CD14-positive monocyte (primary cell): Measurements from ENCODE around the gene C19orf12. TPM values are rescaled to one million over a fixed set of nuclear protein-coding genes. Genes with fewer than 3 reads are reported as not detected.
"Not testable (repeated sequence)": the region's sequence is repeated elsewhere in the genome, so short reads cannot be mapped to it uniquely, and the experiment has no call there.

Source experiments
- DNase-seq, 3 donors: peaks; one replicate each; pipeline ENCODE4 v3.0.0-alpha.2; 2011 to 2022
- H2AFZ ChIP-seq: 2 replicates; pipeline ENCODE4 v1.6.0; 2012; ENCODE audit warnings: mild to moderate bottlenecking, low read depth, low read length, inconsistent platforms; ENCODE audit not compliant: insufficient read depth, poor library complexity, severe bottlenecking
- H3K27ac ChIP-seq, 2 donors: 1 replicate in 1 of 2; 2 replicates in 1 of 2; pipeline ENCODE4 v1.5.1; 2012 to 2013; ENCODE audit warnings: low read length in 2 of 2, control low read depth in 1 of 2, inconsistent platforms in 1 of 2, low read depth in 1 of 2, mild to moderate bottlenecking in 1 of 2
- H3K27me3 ChIP-seq, 2 donors: one replicate each; pipeline versions ENCODE4 v1.6.0 to v1.6.1; 2011 to 2013; ENCODE audit warnings: low read length in 2 of 2; ENCODE audit not compliant: control insufficient read depth in 2 of 2, insufficient read depth in 2 of 2
- H3K36me3 ChIP-seq, 2 donors: replicated peaks in 1 of 2; 1 replicate in 1 of 2; 2 replicates in 1 of 2; pipeline versions ENCODE4 v1.5.1 to v1.6.1; 2012 to 2013; ENCODE audit warnings: low read length in 2 of 2, control low read depth in 1 of 2, inconsistent platforms in 1 of 2, mild to moderate bottlenecking in 1 of 2; ENCODE audit not compliant: insufficient read depth in 2 of 2, control insufficient read depth in 1 of 2
- H3K4me1 ChIP-seq, 2 donors: 1 replicate in 1 of 2; 2 replicates in 1 of 2; pipeline versions ENCODE4 v1.5.1 to v1.6.1; 2012 to 2013; ENCODE audit warnings: low read length in 2 of 2, control low read depth in 1 of 2, inconsistent platforms in 1 of 2, mild to moderate bottlenecking in 1 of 2, moderate library complexity in 1 of 2; ENCODE audit not compliant: insufficient read depth in 2 of 2, control insufficient read depth in 1 of 2
- H3K4me2 ChIP-seq: replicated peaks from 2 replicates; pipeline ENCODE3; 2012; ENCODE audit warnings: low read length, moderate library complexity, mild to moderate bottlenecking; ENCODE audit not compliant: poor library complexity, severe bottlenecking; ENCODE audit errors: extremely low read depth
- H3K4me3 ChIP-seq, 3 experiments: fragments of 200-600 bp in 1 of 3; sonication (generic) in 1 of 3; replicated peaks in 1 of 3; 1 replicate in 2 of 3; 2 replicates in 1 of 3; pipeline ENCODE4 v1.5.1; 2011 to 2013; ENCODE audit warnings: low read length in 3 of 3, mild to moderate bottlenecking in 3 of 3, control low read depth in 2 of 3, low read depth in 2 of 3, inconsistent platforms in 1 of 3, moderate library complexity in 1 of 3
- H3K79me2 ChIP-seq: 2 replicates; pipeline ENCODE4 v1.6.0; 2012; ENCODE audit warnings: mild to moderate bottlenecking, control low read depth, inconsistent platforms, low read length, moderate library complexity; ENCODE audit not compliant: insufficient read depth
- H3K9ac ChIP-seq: 2 replicates; pipeline ENCODE4 v1.6.0; 2017; ENCODE audit warnings: low read length, mild to moderate bottlenecking; ENCODE audit not compliant: insufficient read depth, poor library complexity, severe bottlenecking
- H3K9me3 ChIP-seq, 2 donors: replicated peaks in 1 of 2; 1 replicate in 1 of 2; 2 replicates in 1 of 2; pipeline versions ENCODE4 v1.5.1 to v1.6.1; 2012 to 2013; ENCODE audit warnings: low read length in 2 of 2, control low read depth in 1 of 2; ENCODE audit not compliant: control insufficient read depth in 1 of 2, insufficient read depth in 1 of 2
- H4K20me1 ChIP-seq: 2 replicates; pipeline ENCODE4 v1.6.0; 2012; ENCODE audit warnings: mild to moderate bottlenecking, low read length, control low read depth, moderate library complexity; ENCODE audit not compliant: insufficient read depth
- H3K27ac Mint-ChIP-seq, 7 donors: one replicate each; pipeline ENCODE4 v1.8.0; 2020; ENCODE audit warnings: mild to moderate bottlenecking in 7 of 7, mixed read lengths in 7 of 7, moderate library complexity in 6 of 7, inconsistent platforms in 2 of 7
- H3K27me3 Mint-ChIP-seq, 3 donors: one replicate each; pipeline ENCODE4 v1.8.0; 2021 to 2022; ENCODE audit warnings: low read depth in 3 of 3, mild to moderate bottlenecking in 3 of 3, mixed read lengths in 3 of 3, moderate library complexity in 3 of 3, inconsistent platforms in 1 of 3
- H3K36me3 Mint-ChIP-seq, 2 donors: one replicate each; pipeline ENCODE4 v1.8.0; 2020; ENCODE audit warnings: mixed read lengths in 2 of 2, inconsistent platforms in 1 of 2, mild to moderate bottlenecking in 1 of 2
- H3K4me1 Mint-ChIP-seq: one replicate; pipeline ENCODE4 v1.8.0; 2020; ENCODE audit warnings: mild to moderate bottlenecking, mixed read lengths
- H3K4me3 Mint-ChIP-seq, 2 donors: one replicate each; pipeline ENCODE4 v1.8.0; 2020; ENCODE audit warnings: mild to moderate bottlenecking in 2 of 2, mixed read lengths in 2 of 2, moderate library complexity in 1 of 2
- H3K9me3 Mint-ChIP-seq, 7 donors: one replicate each; pipeline ENCODE4 v1.8.0; 2020 to 2022; ENCODE audit warnings: mixed read lengths in 7 of 7, mild to moderate bottlenecking in 6 of 7, moderate library complexity in 6 of 7, inconsistent platforms in 2 of 7
- WGBS: methylation state at CpG from one replicate; pipeline ENCODE4 v1.1.5; 2013; ENCODE audit warnings: missing lambda C conversion rate; ENCODE audit not compliant: insufficient coverage; 5-methylcytosine and 5-hydroxymethylcytosine counted together
- intact Hi-C, 2 donors: fragments of 100-400 bp; cut with micrococcal nuclease; formaldehyde crosslinking; loops; one replicate each; pipeline versions ENCODE4 v1.15.0 to v1.15.1; 2023
- polyA plus RNA-seq, 3 donors: library from polyadenylated mRNA; depleted of rRNA in 1 of 3; unstranded in 2 of 3; stranded (reverse) in 1 of 3; fragments of 300-500 nt in 2 of 3; fragments of >200 nt in 1 of 3; fragmentation: Illumina TruSeq in 2 of 3; gene quantifications; 1 replicate in 2 of 3; 2 replicates in 1 of 3; pipeline ENCODE4 v1.2.3, GENCODE V29; 2012 to 2021
- TF ChIP-seq, protein P1 (sequence below): fragments of 200-600 bp; IDR thresholded peaks from one replicate; pipeline ENCODE4 v1.8.0; 2022; ENCODE audit warnings: antibody characterized with exemption, mild to moderate bottlenecking

C19orf12 gene
- polyA plus RNA-seq, 3 donors, result 6.0 to 8.0 (median 6.8) TPM

DNA sequence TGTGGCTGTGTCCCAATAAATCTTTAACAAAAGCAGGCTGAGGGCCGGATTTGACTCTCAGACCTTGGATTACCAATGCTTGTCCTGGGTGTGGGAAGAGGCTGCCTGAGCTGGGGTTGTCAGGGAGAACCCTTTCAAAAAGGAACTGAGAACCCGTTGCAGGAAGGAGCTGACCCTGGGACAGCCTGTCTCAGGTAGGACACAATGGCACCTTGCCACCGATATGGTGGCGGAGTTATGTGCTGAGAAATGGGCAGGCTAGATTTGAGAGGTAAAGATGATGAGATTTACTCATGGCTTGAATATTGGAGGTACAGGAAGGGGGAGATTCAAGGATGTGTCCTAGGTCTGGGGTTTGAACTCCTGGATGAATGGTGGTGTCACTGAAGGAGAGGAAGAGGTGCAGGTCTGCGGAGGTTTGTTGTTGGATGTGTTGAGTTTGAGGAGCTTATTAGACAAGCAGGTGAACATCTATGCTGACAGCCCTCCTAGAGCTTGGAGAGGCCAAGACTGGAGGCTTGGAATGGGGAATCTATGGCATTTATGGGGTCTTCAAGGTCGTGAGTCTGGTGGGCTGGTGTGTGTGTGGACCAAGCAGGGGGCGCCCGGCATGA is 42.6 kb downstream of the C19orf12 start:
- no peak overlapping the region for H2AFZ ChIP-seq
- 90% methylated on average over 8 of the region's 8 CpGs for WGBS
- no peak for DNase-seq
- H3K27me3 ChIP-seq, result no peaks in the 10 kb centered on the region
- no peaks in the 10 kb centered on the region for H3K79me2 ChIP-seq
- H3K4me3 ChIP-seq, result no peak overlapping the region
- H3K27ac ChIP-seq, result no peak overlapping the region
- no peaks in the 10 kb centered on the region for H3K36me3 ChIP-seq
- Mint-ChIP-seq H3K4me3 (peak overlapping the region in 1 of 2 donors; percentile 43), H3K27me3 (peaks cover 2 to 5% (median 3%) of the 10 kb centered on the region in 3 donors), H3K27ac (peak overlapping the region in 2 of 7 donors; percentile 39 to 81), H3K9me3 (peaks cover 0 to 2% (median 0%) of the 10 kb centered on the region in 7 donors), H3K4me1 (peaks cover 18% of the 10 kb centered on the region), H3K36me3 (no peaks in the 10 kb centered on the region)
- H3K4me1 ChIP-seq, result peaks cover 0 to 4% of the 10 kb centered on the region in 2 donors
- H3K4me2 ChIP-seq, result no peak overlapping the region
- intact Hi-C loops, result no loop called here
- TF ChIP-seq, protein P1, sequence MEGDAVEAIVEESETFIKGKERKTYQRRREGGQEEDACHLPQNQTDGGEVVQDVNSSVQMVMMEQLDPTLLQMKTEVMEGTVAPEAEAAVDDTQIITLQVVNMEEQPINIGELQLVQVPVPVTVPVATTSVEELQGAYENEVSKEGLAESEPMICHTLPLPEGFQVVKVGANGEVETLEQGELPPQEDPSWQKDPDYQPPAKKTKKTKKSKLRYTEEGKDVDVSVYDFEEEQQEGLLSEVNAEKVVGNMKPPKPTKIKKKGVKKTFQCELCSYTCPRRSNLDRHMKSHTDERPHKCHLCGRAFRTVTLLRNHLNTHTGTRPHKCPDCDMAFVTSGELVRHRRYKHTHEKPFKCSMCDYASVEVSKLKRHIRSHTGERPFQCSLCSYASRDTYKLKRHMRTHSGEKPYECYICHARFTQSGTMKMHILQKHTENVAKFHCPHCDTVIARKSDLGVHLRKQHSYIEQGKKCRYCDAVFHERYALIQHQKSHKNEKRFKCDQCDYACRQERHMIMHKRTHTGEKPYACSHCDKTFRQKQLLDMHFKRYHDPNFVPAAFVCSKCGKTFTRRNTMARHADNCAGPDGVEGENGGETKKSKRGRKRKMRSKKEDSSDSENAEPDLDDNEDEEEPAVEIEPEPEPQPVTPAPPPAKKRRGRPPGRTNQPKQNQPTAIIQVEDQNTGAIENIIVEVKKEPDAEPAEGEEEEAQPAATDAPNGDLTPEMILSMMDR, result no peak
- no peaks in the 10 kb centered on the region for H4K20me1 ChIP-seq
- H3K9ac ChIP-seq, result no peak overlapping the region
- H3K9me3 ChIP-seq, result peaks cover 0 to 4% of the 10 kb centered on the region in 2 donors

- no peaks in the 10 kb centered on the region for H3K79me2 ChIP-seq
- H3K9ac ChIP-seq, result no peak overlapping the region
- peaks cover 0 to 4% of the 10 kb centered on the region in 2 donors for H3K9me3 ChIP-seq
- no peak overlapping the region for H3K4me2 ChIP-seq
- 15% methylated on average over 7 of the region's 12 CpGs for WGBS
- intact Hi-C loops, result no loop called here
- Mint-ChIP-seq H3K9me3 (peaks cover 0 to 2% (median 0%) of the 10 kb centered on the region in 7 donors), H3K4me1 (peaks cover 22% of the 10 kb centered on the region), H3K27me3 (peaks cover 3 to 8% (median 8%) of the 10 kb centered on the region in 3 donors), H3K36me3 (no peaks in the 10 kb centered on the region), H3K4me3 (no peak overlapping the region), H3K27ac (peak overlapping the region in 1 of 7 donors; percentile 81)
- H3K27ac ChIP-seq, result no peak overlapping the region
- H4K20me1 ChIP-seq, result no peaks in the 10 kb centered on the region
- H3K27me3 ChIP-seq, result peaks cover 0 to 1% of the 10 kb centered on the region in 2 donors
- H3K4me1 ChIP-seq, result peaks cover 0 to 4% of the 10 kb centered on the region in 2 donors
- no peak for DNase-seq
- no peak overlapping the region for H2AFZ ChIP-seq
- H3K36me3 ChIP-seq, result no peaks in the 10 kb centered on the region
- TF ChIP-seq, protein P1, result peak; percentile 33
- H3K4me3 ChIP-seq, result no peak overlapping the region
Observed at GRCh38 chr19:29671393-29672160, 43.5 kb downstream of the C19orf12 start.

DNA sequence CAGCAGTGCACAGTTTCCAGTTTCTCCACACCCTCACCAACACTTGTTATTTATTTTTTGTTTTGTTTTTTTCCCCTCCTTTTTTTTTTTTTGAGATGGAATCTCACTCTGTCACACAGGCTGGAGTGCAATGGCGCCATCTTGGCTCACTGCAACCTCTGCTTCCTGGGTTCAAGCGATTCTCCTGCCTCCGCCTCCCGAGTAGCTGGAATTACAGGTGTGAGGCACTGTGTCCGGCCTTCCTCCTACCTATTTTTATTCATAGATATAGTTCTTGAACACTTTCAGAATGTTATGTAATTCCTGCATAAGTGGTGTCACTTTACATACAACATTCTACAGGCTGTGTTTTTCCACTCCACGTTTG is 44.1 kb downstream of the C19orf12 start:
- DNase-seq, H3K27me3 ChIP-seq, intact Hi-C loops, H3K9me3 Mint-ChIP-seq, H3K36me3 ChIP-seq, H3K4me3 Mint-ChIP-seq, H2AFZ ChIP-seq, H3K9me3 ChIP-seq, H3K4me3 ChIP-seq, H3K79me2 ChIP-seq, H3K4me2 ChIP-seq, H4K20me1 ChIP-seq, H3K27ac ChIP-seq, H3K4me1 ChIP-seq, H3K36me3 Mint-ChIP-seq, H3K9ac ChIP-seq: not testable (repeated sequence)
- peak overlapping the region in 1 of 7 donors; percentile 46 for H3K27ac Mint-ChIP-seq
- peaks cover 26% of the 10 kb centered on the region for H3K4me1 Mint-ChIP-seq
- 100% methylated on average over 1 of the region's 6 CpGs for WGBS
- peaks cover 3 to 14% (median 8%) of the 10 kb centered on the region in 3 donors for H3K27me3 Mint-ChIP-seq
